ENCODE results near the gene TARS3.

The TARS3 gene

GRCh38 chr15:101689901-101690300, 34.4 kb downstream of the TARS3 start:
- Histone ChIP-seq H3K4me2 (ENCODE audit: low read length) (no peak overlapping the region), H3K27me3 (ENCODE audit: control insufficient read depth, insufficient read depth, low read length) (no peaks in the 10 kb centered on the region), H3K79me2 (no peaks in the 10 kb centered on the region), H3K9me3 (ENCODE audit: control insufficient read depth, low read length) (no peaks in the 10 kb centered on the region), H3K4me1 (no peaks in the 10 kb centered on the region), H3K9ac (no peak overlapping the region), H2AFZ (no peak overlapping the region), H3K4me3 (ENCODE audit: low read depth, low read length) (no peak overlapping the region), H3K27ac (no peak overlapping the region), H3K36me3 (ENCODE audit: control insufficient read depth, insufficient read depth, low read length) (no peaks in the 10 kb centered on the region)
- TF ChIP-seq CTCF (IDR thresholded peaks at IDR 0.05), result no peak

GRCh38 chr15:101686718-101687117, 37.6 kb downstream of the TARS3 start:
- no peak overlapping the region for H2AFZ ChIP-seq
- H3K27ac ChIP-seq, result no peak overlapping the region
- no peak overlapping the region for H3K4me2 ChIP-seq (ENCODE audit: low read length)
- no peaks in the 10 kb centered on the region for H3K79me2 ChIP-seq
- no peaks in the 10 kb centered on the region for H3K9me3 ChIP-seq (ENCODE audit: control insufficient read depth, low read length)
- no peaks in the 10 kb centered on the region for H3K27me3 ChIP-seq (ENCODE audit: control insufficient read depth, insufficient read depth, low read length)
- no peaks in the 10 kb centered on the region for H3K36me3 ChIP-seq (ENCODE audit: control insufficient read depth, insufficient read depth, low read length)
- H3K9ac ChIP-seq, result no peak overlapping the region
- no peak overlapping the region for H3K4me3 ChIP-seq (ENCODE audit: low read depth, low read length)
- no peak for TF ChIP-seq CTCF (IDR thresholded peaks at IDR 0.05)
- H3K4me1 ChIP-seq, result no peaks in the 10 kb centered on the region

DNA sequence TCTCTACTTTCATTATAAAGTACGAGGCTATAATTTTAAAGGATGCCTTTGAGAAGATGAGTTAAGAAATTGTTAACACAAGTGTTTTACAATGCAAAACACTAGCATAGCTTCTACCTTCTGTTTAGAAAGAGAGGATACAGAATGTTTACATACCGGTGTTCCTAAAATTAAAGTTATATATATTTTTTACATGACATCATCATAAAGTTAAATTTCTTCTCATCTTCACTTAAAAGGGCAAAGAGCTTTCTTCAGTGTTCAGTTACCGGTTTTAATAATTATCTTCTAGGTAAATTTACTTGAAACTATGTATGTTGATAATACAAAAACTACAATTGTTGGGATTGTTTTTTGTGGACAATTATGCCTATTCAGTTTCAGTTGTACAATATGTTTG, 39.4 kb downstream of the TARS3 start:
- Histone ChIP-seq H3K79me2 (no peaks in the 10 kb centered on the region), H2AFZ (no peak overlapping the region), H3K4me1 (no peaks in the 10 kb centered on the region), H3K9me3 (ENCODE audit: control insufficient read depth, low read length) (no peaks in the 10 kb centered on the region), H3K9ac (no peak overlapping the region), H3K4me2 (ENCODE audit: low read length) (no peak overlapping the region), H3K27ac (no peak overlapping the region), H3K4me3 (ENCODE audit: low read depth, low read length) (no peak overlapping the region), H3K36me3 (ENCODE audit: control insufficient read depth, insufficient read depth, low read length) (no peaks in the 10 kb centered on the region), H3K27me3 (ENCODE audit: control insufficient read depth, insufficient read depth, low read length) (no peaks in the 10 kb centered on the region)
- TF ChIP-seq CTCF (IDR thresholded peaks at IDR 0.05), result no peak

DNA sequence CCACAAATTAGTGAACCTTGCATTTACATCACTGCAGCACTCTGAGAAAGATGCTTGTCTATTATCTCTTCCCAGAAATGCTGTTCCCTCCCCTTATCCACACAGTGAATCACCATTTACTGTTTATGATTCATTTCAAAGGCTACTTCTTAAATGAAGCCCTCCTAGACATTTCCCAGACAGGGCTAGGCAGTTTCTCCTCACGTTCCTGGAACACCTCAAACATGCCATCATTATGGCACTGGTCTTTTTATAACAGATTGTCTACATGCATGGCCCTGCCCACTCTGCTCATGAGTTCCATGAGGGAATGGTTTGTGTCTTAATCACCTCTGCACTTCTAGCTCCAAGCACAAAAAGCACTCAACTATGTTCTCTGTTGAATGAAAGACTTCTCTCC, 39.9 kb downstream of the TARS3 start:
- no peaks in the 10 kb centered on the region for H3K9me3 ChIP-seq (ENCODE audit: control insufficient read depth, low read length)
- no peaks in the 10 kb centered on the region for H3K27me3 ChIP-seq (ENCODE audit: control insufficient read depth, insufficient read depth, low read length)
- no peaks in the 10 kb centered on the region for H3K79me2 ChIP-seq
- no peak overlapping the region for H3K9ac ChIP-seq
- TF ChIP-seq CTCF (IDR thresholded peaks at IDR 0.05), result no peak
- no peak overlapping the region for H3K27ac ChIP-seq
- no peak overlapping the region for H2AFZ ChIP-seq
- no peaks in the 10 kb centered on the region for H3K36me3 ChIP-seq (ENCODE audit: control insufficient read depth, insufficient read depth, low read length)
- no peak overlapping the region for H3K4me3 ChIP-seq (ENCODE audit: low read depth, low read length)
- H3K4me2 ChIP-seq (ENCODE audit: low read length), result no peak overlapping the region
- H3K4me1 ChIP-seq, result no peaks in the 10 kb centered on the region

DNA sequence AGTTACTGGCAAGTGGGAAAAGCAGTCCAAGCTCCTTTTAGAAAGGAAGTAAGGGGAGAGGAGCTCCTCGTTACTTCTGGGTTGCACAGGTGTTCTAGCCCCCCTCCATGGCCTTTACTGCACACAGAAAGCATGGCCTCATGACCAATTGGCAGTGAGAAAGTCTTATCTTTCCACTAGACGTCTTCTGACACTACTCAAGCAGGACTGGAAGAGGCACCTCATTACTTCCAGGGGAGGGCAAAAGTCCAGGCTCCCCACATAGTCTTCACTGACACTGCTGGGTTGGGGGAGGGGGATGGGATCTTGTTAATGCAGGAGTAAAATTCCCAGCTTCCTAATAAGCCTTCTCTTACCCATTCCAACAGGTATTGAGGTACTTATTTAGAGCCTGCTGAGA, 44.5 kb downstream of the TARS3 start:
- Histone ChIP-seq H3K9me3 (ENCODE audit: control insufficient read depth, low read length) (no peaks in the 10 kb centered on the region), H3K4me1 (no peaks in the 10 kb centered on the region), H2AFZ (no peak overlapping the region), H3K9ac (no peak overlapping the region), H3K79me2 (no peaks in the 10 kb centered on the region), H3K27ac (no peak overlapping the region), H3K27me3 (ENCODE audit: control insufficient read depth, insufficient read depth, low read length) (no peaks in the 10 kb centered on the region), H3K4me3 (ENCODE audit: low read depth, low read length) (no peak overlapping the region), H3K36me3 (ENCODE audit: control insufficient read depth, insufficient read depth, low read length) (no peaks in the 10 kb centered on the region), H3K4me2 (ENCODE audit: low read length) (no peak overlapping the region)
- TF ChIP-seq CTCF (IDR thresholded peaks at IDR 0.05), result no peak

Measured in parathyroid adenoma (tissue), 2 donors.